Dendritic cell treated with granulocyte-macrophage colony-stimulating factor and Interleukin-4, amounts not matched to agents 40 ng/mL and 50 ng/mL, for 4 days (primary cell): Measurements from ENCODE around the gene CHERP.
A peak's percentile ranks its signal among the peaks of the same experiment; 100 is the strongest.
"Not testable (repeated sequence)": the region's sequence is repeated elsewhere in the genome, so short reads cannot be mapped to it uniquely, and the experiment has no call there.

Experiments used
- H3K27ac Mint-ChIP-seq: one replicate; pipeline ENCODE4 v1.8.0; 2022; ENCODE audit warnings: mild to moderate bottlenecking, mixed read lengths
- H3K27me3 Mint-ChIP-seq: one replicate; pipeline ENCODE4 v1.8.0; 2022; ENCODE audit warnings: mild to moderate bottlenecking, mixed read lengths
- H3K36me3 Mint-ChIP-seq: one replicate; pipeline ENCODE4 v1.8.0; 2022; ENCODE audit warnings: low read depth, mixed read lengths
- H3K4me1 Mint-ChIP-seq: one replicate; pipeline ENCODE4 v1.8.0; 2022; ENCODE audit warnings: low read depth, mixed read lengths
- H3K4me3 Mint-ChIP-seq: one replicate; pipeline ENCODE4 v1.8.0; 2022; ENCODE audit warnings: mild to moderate bottlenecking, moderate library complexity, mixed read lengths
- H3K9me3 Mint-ChIP-seq: one replicate; pipeline ENCODE4 v1.8.0; 2022; ENCODE audit warnings: mixed read lengths
- intact Hi-C: fragments of 100-400 bp; cut with micrococcal nuclease; formaldehyde crosslinking; loops from one replicate; pipeline ENCODE4 v1.15.0; 2022

Gene CHERP

DNA sequence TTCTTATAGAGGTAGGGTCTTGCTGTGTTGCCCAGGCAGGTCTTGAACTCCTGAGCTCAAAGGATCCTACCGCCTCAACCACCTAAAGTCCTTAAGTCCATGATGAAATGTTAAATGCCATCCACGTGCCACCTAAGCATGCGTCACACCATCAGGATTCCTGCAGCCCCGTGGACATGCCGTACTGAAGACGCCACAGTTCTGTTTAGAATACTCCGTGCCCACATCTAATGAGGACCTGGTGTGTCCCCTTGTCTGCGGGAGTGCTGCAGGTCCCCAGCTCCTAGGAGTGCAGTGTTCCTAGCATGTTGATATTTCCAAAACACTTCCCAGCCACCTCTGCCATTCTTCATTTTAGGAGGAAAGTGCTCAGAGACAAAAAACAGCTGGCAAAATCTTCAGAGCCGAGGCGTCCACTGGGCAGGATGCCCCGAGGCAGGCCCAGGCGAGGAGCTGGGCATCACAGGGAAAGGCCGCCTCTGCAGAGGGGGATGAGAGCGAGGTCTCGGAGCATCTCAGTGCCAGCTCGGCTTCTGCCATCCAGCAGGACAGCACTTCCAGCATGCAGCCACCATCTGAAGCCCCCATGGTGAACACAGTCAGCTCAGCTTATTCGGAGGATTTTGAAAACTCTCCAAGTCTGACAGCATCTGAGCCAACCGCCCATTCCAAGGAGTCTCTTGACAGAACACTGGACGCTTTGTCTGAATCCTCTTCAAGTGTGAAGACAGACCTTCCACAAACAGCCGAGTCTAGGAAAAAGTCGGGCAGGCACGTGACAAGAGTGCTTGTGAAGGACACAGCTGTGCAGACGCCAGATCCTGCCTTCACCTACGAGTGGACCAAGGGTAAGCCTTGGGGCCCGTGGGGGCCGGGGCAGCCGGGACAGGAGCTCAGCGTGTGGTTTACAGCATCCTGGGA lies 32.8 kb downstream of the CHERP start:
- intact Hi-C loops, result no loop called here
- Mint-ChIP-seq H3K4me3 (no peak overlapping the region), H3K27ac (no peak overlapping the region), H3K4me1 (no peaks in the 10 kb centered on the region), H3K27me3 (no peaks in the 10 kb centered on the region), H3K9me3 (no peaks in the 10 kb centered on the region), H3K36me3 (peaks cover 29% of the 10 kb centered on the region)

- no peak overlapping the region for H3K4me3 Mint-ChIP-seq
- H3K27ac Mint-ChIP-seq, result no peak overlapping the region
- peaks cover 32% of the 10 kb centered on the region for H3K36me3 Mint-ChIP-seq
- no peaks in the 10 kb centered on the region for H3K27me3 Mint-ChIP-seq
- H3K9me3 Mint-ChIP-seq, result no peaks in the 10 kb centered on the region
- intact Hi-C loops, result no loop called here
- no peaks in the 10 kb centered on the region for H3K4me1 Mint-ChIP-seq
These were observed 33.7 kb downstream of the CHERP start for GRCh38 chr19:16508546-16508945.

GRCh38 chr19:16506961-16507360 lies 35.3 kb downstream of the CHERP start:
- Mint-ChIP-seq H3K9me3 (no peaks in the 10 kb centered on the region), H3K36me3 (peaks cover 22% of the 10 kb centered on the region), H3K27me3 (no peaks in the 10 kb centered on the region), H3K4me1 (no peaks in the 10 kb centered on the region), H3K4me3 (no peak overlapping the region), H3K27ac (no peak overlapping the region)
- intact Hi-C loops, result no loop called here

DNA sequence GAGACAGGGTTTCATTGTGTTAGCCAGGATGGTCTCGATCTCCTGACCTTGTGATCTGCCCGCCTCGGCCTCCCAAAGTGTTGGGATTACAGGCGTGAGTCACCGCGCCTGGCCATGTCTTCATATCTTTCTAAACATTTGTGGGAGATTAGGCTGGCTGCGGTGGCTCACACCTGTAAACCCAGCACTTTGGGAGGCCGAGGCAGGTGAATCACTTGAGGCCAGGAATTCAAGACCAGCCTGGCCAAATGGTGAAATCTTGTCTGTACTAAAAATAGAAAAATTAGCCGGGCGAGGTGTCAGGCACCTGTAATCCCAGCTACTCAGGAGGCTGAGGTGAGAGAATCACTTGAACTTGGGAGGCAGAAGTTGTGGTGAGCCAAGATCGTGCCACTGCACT lies 36.1 kb downstream of the CHERP start:
- intact Hi-C loops, H3K27ac Mint-ChIP-seq, H3K9me3 Mint-ChIP-seq, H3K4me1 Mint-ChIP-seq, H3K27me3 Mint-ChIP-seq, H3K4me3 Mint-ChIP-seq: not testable (repeated sequence)
- peaks cover 20% of the 10 kb centered on the region for H3K36me3 Mint-ChIP-seq

GRCh38 chr19:16504271-16504670 lies 38.0 kb downstream of the CHERP start:
- H3K9me3 Mint-ChIP-seq, result no peaks in the 10 kb centered on the region
- intact Hi-C loops, result no loop called here
- no peaks in the 10 kb centered on the region for H3K27me3 Mint-ChIP-seq
- H3K4me1 Mint-ChIP-seq, result no peaks in the 10 kb centered on the region
- no peak overlapping the region for H3K4me3 Mint-ChIP-seq
- H3K27ac Mint-ChIP-seq, result no peak overlapping the region
- peaks cover 8% of the 10 kb centered on the region for H3K36me3 Mint-ChIP-seq

GRCh38 chr19:16497837-16498236 lies 44.4 kb downstream of the CHERP start:
- H3K4me1 Mint-ChIP-seq, result peaks cover 20% of the 10 kb centered on the region
- no peak overlapping the region for H3K27ac Mint-ChIP-seq
- H3K36me3 Mint-ChIP-seq, result peaks cover 7% of the 10 kb centered on the region
- no peaks in the 10 kb centered on the region for H3K27me3 Mint-ChIP-seq
- H3K9me3 Mint-ChIP-seq, result no peaks in the 10 kb centered on the region
- intact Hi-C loops, result loop anchor here (10.0 kb wide), 1 partner anchor 53 kb away; no protein-coding TSS in a partner anchor
- H3K4me3 Mint-ChIP-seq, result no peak overlapping the region

DNA sequence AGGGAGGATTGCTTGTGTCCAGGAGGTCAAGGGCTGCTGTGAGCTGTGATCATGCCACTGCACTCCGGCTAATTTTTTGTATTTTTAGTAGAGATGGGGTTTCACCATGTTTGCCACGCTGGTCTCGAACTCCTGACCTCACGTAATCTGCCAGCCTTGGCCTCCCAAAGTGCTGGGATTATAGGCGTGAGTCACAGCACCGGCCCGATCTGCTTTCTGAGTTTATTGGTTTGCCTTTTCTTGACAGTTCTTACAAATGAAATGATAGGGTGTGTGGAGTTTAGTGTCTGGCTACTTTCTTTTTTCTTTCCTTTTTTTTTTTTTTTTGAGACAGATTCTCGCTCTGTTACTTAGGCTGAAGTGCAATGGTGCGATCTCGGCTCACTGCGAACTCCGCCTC lies 45.2 kb downstream of the CHERP start:
- intact Hi-C loops, result loop anchor here (10.0 kb wide), 1 partner anchor 52 kb away; no protein-coding TSS in a partner anchor
- no peaks in the 10 kb centered on the region for H3K9me3 Mint-ChIP-seq

GRCh38 chr19:16496613-16496983 lies 45.6 kb downstream of the CHERP start:
- no peaks in the 10 kb centered on the region for H3K9me3 Mint-ChIP-seq
- H3K27ac Mint-ChIP-seq, result peak overlapping the region; percentile 81
- intact Hi-C loops, result loop anchor here (1.0 to 10.0 kb wide), 3 partner anchors 25 to 52 kb away; partner anchors contain the start of genes CHERP and EPS15L1
- H3K4me3 Mint-ChIP-seq, result peak overlapping the region; percentile 94
- H3K27me3 Mint-ChIP-seq, result no peaks in the 10 kb centered on the region
- H3K4me1 Mint-ChIP-seq, result peaks cover 20% of the 10 kb centered on the region
- H3K36me3 Mint-ChIP-seq, result peaks cover 7% of the 10 kb centered on the region

More for the DNA sequence above, 45.2 kb downstream of the CHERP start:
- Mint-ChIP-seq H3K4me3 (peak overlapping the region; percentile 94), H3K4me1 (peaks cover 20% of the 10 kb centered on the region), H3K27me3 (no peaks in the 10 kb centered on the region), H3K27ac (no peak overlapping the region), H3K36me3 (peaks cover 7% of the 10 kb centered on the region)

DNA sequence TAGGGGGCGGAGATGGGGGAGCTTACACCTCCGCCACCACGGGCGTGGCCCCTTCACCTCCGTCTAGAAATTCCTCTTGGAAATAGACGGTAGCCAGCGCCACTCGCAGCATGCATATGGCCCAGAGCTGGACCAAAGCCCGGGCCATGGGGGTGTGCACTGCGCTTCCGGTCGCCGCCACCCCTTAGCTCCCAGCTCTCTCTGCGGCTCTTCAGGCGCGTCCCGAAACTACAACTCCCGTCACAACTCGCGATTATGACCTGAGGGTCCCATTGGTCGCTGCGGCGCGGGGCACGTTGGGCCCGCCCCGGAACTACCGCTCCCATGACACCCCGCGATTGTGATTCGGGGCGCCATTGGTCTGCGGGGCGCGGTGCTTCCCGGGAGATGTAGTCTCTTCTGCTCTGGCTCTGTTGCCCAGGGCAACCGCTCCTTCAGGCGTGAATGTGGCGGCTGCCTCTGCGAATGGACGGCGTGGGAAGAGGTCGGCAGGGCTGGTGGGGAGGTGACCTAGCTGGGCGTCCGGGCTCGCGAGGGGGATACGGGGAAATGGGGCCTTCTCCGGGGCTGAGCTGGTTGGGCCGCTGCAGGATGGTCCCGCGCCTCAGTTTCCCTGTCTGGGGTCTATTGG lies 46.1 kb downstream of the CHERP start, which contains the start of the genes C19orf44 and CALR3:
TSS of gene C19orf44 (plus strand) at position 413 of the 631 bp plus-strand sequence. CDS start 4,399 bp downstream, outside the sequence.
TSS of gene CALR3 (minus strand) at position 186 of the 631 bp plus-strand sequence. CDS start at position 148, 38 bp downstream.
- intact Hi-C loops, result loop anchor here (1.0 to 10.0 kb wide), 3 partner anchors 25 to 51 kb away; partner anchors contain the start of genes CHERP and EPS15L1
- H3K27me3 Mint-ChIP-seq, result no peaks in the 10 kb centered on the region

DNA sequence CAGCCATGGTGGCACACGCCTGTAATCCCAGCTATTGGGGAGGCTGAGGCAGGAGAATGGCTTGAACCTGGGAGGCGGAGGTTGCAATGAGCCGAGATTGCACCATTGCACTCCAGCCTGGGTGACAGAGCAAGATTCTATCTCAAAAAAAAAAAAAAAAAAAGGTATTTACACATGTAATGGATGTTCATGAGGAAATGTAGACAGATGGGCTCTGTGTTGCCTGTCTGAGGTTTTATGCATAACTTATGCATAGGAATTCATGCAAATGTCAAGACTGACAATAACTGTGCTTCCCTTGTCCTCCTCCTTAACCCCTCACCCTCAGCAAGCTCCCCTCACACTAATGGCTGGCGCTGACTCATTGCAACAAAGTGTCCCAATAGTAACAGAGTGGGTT lies 55.8 kb downstream of the CHERP start:
- H3K27ac Mint-ChIP-seq, H3K36me3 Mint-ChIP-seq, H3K27me3 Mint-ChIP-seq, intact Hi-C loops, H3K4me1 Mint-ChIP-seq, H3K9me3 Mint-ChIP-seq, H3K4me3 Mint-ChIP-seq: not testable (repeated sequence)

More for the DNA sequence above, 46.1 kb downstream of the CHERP start, which contains the start of the genes C19orf44 and CALR3:
- no peaks in the 10 kb centered on the region for H3K9me3 Mint-ChIP-seq
- peaks cover 7% of the 10 kb centered on the region for H3K36me3 Mint-ChIP-seq
- peaks cover 20% of the 10 kb centered on the region for H3K4me1 Mint-ChIP-seq
- peak within 1 kb of the TSS; percentile 81 for H3K27ac Mint-ChIP-seq
- H3K4me3 Mint-ChIP-seq, result peak within 1 kb of the TSS; percentile 94

- no peaks in the 10 kb centered on the region for H3K9me3 Mint-ChIP-seq
- H3K27ac Mint-ChIP-seq, result no peak overlapping the region
- no peaks in the 10 kb centered on the region for H3K36me3 Mint-ChIP-seq
- no peaks in the 10 kb centered on the region for H3K27me3 Mint-ChIP-seq
- intact Hi-C loops, result no loop called here
- H3K4me3 Mint-ChIP-seq, result no peak overlapping the region
- H3K4me1 Mint-ChIP-seq, result no peaks in the 10 kb centered on the region
These were observed 59.5 kb downstream of the CHERP start for GRCh38 chr19:16482745-16483144.

- peaks cover 3% of the 10 kb centered on the region for H3K27me3 Mint-ChIP-seq
- H3K4me1 Mint-ChIP-seq, result no peaks in the 10 kb centered on the region
- H3K9me3 Mint-ChIP-seq, result no peaks in the 10 kb centered on the region
- H3K4me3 Mint-ChIP-seq, result no peak overlapping the region
- no peak overlapping the region for H3K27ac Mint-ChIP-seq
- intact Hi-C loops, result no loop called here
- no peaks in the 10 kb centered on the region for H3K36me3 Mint-ChIP-seq
These were observed 64.9 kb downstream of the CHERP start for GRCh38 chr19:16477311-16477710.

DNA sequence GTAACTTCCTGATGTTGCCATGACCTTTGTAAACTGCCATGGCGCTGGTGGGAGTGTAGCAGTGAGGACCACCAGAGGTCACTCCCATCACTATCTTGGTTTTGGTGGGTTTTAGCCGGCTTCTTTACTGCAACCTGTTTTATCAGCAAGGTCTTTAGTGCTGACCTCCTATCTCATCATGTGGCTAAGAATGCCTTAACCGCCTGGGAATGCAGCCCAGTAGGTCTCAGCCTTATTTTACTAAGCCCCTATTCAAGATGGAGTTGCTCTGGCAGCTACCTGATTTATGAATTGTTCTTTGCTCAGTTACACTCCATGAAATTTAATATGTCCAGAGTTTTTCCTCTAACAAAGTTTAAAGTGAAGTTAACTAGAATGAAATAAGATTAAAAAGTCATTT lies 65.8 kb downstream of the CHERP start:
- peaks cover 3% of the 10 kb centered on the region for H3K27me3 Mint-ChIP-seq
- H3K9me3 Mint-ChIP-seq, result no peaks in the 10 kb centered on the region
- intact Hi-C loops, result no loop called here
- H3K36me3 Mint-ChIP-seq, result no peaks in the 10 kb centered on the region
- no peaks in the 10 kb centered on the region for H3K4me1 Mint-ChIP-seq
- H3K27ac Mint-ChIP-seq, result no peak overlapping the region
- no peak overlapping the region for H3K4me3 Mint-ChIP-seq

- Mint-ChIP-seq H3K27ac (no peak overlapping the region), H3K27me3 (peaks cover 3% of the 10 kb centered on the region), H3K36me3 (peaks cover 7% of the 10 kb centered on the region), H3K9me3 (no peaks in the 10 kb centered on the region), H3K4me3 (no peak overlapping the region), H3K4me1 (peaks cover 23% of the 10 kb centered on the region)
- intact Hi-C loops, result loop anchor here (2.0 kb wide), 1 partner anchor 69 kb away; the partner anchor contains the start of gene CHERP
These were observed 68.3 kb downstream of the CHERP start for GRCh38 chr19:16473875-16474392.
